ENCODE measurements around the gene ATP5MG. TPM values are rescaled to one million over a fixed set of nuclear protein-coding genes. Genes with fewer than 3 reads are reported as not detected.

ATP5MG gene
- total RNA-seq, 2 experiments from 2014 or later = 222 to 294 TPM

DNA sequence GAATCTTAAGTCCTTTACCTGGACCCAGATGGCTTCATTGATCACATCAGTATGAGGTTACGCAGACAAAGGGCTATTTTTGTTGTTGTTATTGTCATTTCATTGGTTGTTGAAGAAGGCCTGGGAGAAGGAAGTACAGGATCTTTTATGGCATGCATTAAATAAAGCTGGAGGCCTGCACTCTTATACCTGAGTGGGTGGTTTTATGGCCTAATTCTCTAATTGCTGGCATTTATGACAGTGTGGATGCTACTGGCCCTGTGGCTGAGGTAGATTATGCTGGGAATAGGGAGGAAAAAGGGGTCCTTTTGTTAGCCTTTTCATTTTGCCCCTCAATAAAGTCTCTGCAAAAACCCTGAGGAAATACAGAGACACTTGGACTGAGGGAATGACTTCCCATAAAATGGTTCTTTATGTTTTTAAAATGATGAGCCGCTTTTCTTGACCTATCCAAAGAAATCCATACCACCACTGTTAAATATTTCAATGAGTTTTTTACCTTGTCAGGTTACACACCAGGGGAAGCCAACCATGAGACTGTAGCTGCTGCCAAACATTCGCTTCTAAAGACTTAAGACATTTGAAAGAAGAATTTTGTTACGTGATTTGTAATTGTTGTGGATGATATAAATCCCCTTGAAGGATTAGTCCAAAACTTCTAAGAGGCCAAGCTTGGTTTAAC lies 41.6 kb downstream of the ATP5MG start:
- POLR2A ChIA-PET = interaction anchor here (1.1 to 2.6 kb wide), 3 partner anchors 9 to 17 kb away, joined by 3 to 10 read pairs (median 4); no protein-coding TSS in a partner anchor
- no peak for TF ChIP-seq CTCF (conservative IDR thresholded peaks at IDR 0.05; ENCODE audit: low read length)
- TF ChIP-seq EZH2phosphoT487 (IDR thresholded peaks at IDR 0.05; ENCODE audit: borderline replicate concordance, low read depth, low read length) = no peak
- no peaks in the 10 kb centered on the region for H3K9me2 ChIP-seq (ENCODE audit: insufficient read depth, low read length)
- no peak for DNase-seq (ENCODE audit: low spot score)
- no TSS peak for BruUV-seq (replicated peaks)
- peaks cover 87% of the 10 kb centered on the region for H3K36me3 ChIP-seq (ENCODE audit: insufficient read depth, low read length)
- H3K4me3 ChIP-seq (ENCODE audit: low read depth, low read length, poor library complexity, severe bottlenecking) = no peak overlapping the region
- peaks cover 79% of the 10 kb centered on the region for H4K20me1 ChIP-seq (ENCODE audit: insufficient read depth, low read length)
- CTCF ChIA-PET (ENCODE audit: unreplicated experiment) = no interaction called here
- peaks cover 98% of the 10 kb centered on the region for H3K79me2 ChIP-seq (ENCODE audit: insufficient read depth, low read depth, low read length)
- no peak overlapping the region for H3K27ac ChIP-seq (ENCODE audit: low read depth, low read length, poor library complexity, severe bottlenecking)
- peaks cover 36% of the 10 kb centered on the region for H3K4me1 ChIP-seq (ENCODE audit: insufficient read depth, low read length, poor library complexity, severe bottlenecking)
- H3K4me2 ChIP-seq (ENCODE audit: low read length) = no peak overlapping the region
- no peaks in the 10 kb centered on the region for H3K9me3 ChIP-seq (ENCODE audit: low read length)
- intact Hi-C loops (cut with micrococcal nuclease; ENCODE audit: unreplicated experiment) = no loop called here
- H2AFZ ChIP-seq (ENCODE audit: low read length) = no peak overlapping the region

DNA sequence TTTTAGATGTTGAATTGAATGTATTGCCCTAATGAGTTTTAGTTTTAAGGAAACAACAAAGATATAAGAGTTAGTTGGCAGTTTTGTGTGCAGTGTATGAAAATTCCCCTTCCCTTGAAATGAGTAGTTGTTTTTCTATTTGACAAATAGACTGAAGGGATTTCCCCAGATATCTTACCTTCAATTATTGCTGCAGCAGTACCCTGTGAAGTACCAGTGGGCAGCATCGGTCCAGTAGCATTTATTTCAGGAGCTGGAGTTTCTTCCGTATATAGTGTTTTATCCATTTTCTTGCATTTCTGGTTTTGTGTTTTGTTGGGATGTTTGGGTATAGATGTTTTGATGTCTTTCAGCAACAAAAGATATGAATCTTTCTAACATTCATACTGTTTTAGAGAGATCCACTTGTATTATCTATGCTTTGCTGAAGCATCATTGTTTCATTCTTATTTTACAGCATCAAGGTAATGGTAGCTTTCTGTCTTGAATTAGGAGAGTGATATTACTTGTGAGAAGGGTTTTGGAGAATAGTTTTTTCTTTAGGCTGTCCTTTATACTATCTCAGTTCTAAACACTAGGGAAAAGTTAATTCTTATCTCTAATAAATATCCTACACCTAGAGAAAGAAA lies 42.3 kb downstream of the ATP5MG start:
- Histone ChIP-seq H3K4me2 (ENCODE audit: low read length) (no peak overlapping the region), H3K36me3 (ENCODE audit: insufficient read depth, low read length) (peaks cover 94% of the 10 kb centered on the region), H3K27ac (ENCODE audit: low read depth, low read length, poor library complexity, severe bottlenecking) (no peak overlapping the region), H3K4me1 (ENCODE audit: insufficient read depth, low read length, poor library complexity, severe bottlenecking) (peaks cover 36% of the 10 kb centered on the region), H3K79me2 (ENCODE audit: insufficient read depth, low read depth, low read length) (peaks cover 98% of the 10 kb centered on the region), H3K4me3 (ENCODE audit: low read depth, low read length, poor library complexity, severe bottlenecking) (no peak overlapping the region), H3K9me2 (ENCODE audit: insufficient read depth, low read length) (no peaks in the 10 kb centered on the region), H3K9me3 (ENCODE audit: low read length) (no peaks in the 10 kb centered on the region), H2AFZ (ENCODE audit: low read length) (no peak overlapping the region), H4K20me1 (ENCODE audit: insufficient read depth, low read length) (peaks cover 78% of the 10 kb centered on the region)
- intact Hi-C loops (cut with micrococcal nuclease; ENCODE audit: unreplicated experiment) = no loop called here
- CTCF ChIA-PET (ENCODE audit: unreplicated experiment) = no interaction called here
- POLR2A ChIA-PET = interaction anchor here (0.8 to 2.6 kb wide), 4 partner anchors 8 to 32 kb away, joined by 4 to 10 read pairs (median 4); no protein-coding TSS in a partner anchor
- no TSS peak for BruUV-seq (replicated peaks)
- no peak for TF ChIP-seq CTCF (conservative IDR thresholded peaks at IDR 0.05; ENCODE audit: low read length)
- TF ChIP-seq EZH2phosphoT487 (IDR thresholded peaks at IDR 0.05; ENCODE audit: borderline replicate concordance, low read depth, low read length) = no peak
- DNase-seq (ENCODE audit: low spot score) = no peak

DNA sequence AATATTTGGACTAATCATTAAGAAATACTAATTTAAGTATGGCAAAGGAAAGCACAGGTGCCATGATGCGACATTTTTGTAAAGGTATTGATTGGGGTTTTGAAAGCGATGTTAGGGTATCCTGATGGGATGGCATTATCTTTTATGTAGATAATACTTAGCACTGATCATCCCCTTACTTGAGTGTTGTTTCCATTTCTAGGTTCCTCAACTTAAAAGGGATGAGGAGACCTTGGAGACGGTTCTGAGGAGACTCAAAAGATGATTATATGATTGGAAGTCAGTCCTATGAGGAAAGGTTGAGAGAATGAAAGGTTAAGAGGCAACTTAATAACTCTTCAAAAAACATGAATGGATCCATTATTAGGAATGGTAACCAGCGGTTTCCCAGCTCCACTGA lies 46.0 kb downstream of the ATP5MG start:
- POLR2A ChIA-PET = interaction anchor here (0.6 to 1.4 kb wide), 3 partner anchors 8 to 12 kb away, joined by 4 to 14 read pairs (median 6); no protein-coding TSS in a partner anchor
- no peak for DNase-seq (ENCODE audit: low spot score)
- Histone ChIP-seq H3K27ac (ENCODE audit: low read depth, low read length, poor library complexity, severe bottlenecking) (no peak overlapping the region), H3K4me2 (ENCODE audit: low read length) (no peak overlapping the region), H3K9me3 (ENCODE audit: low read length) (no peaks in the 10 kb centered on the region), H3K4me3 (ENCODE audit: low read depth, low read length, poor library complexity, severe bottlenecking) (no peak overlapping the region), H3K9me2 (ENCODE audit: insufficient read depth, low read length) (no peaks in the 10 kb centered on the region), H3K4me1 (ENCODE audit: insufficient read depth, low read length, poor library complexity, severe bottlenecking) (peaks cover 3% of the 10 kb centered on the region), H2AFZ (ENCODE audit: low read length) (no peak overlapping the region), H3K36me3 (ENCODE audit: insufficient read depth, low read length) (peaks cover 90% of the 10 kb centered on the region), H4K20me1 (ENCODE audit: insufficient read depth, low read length) (peaks cover 50% of the 10 kb centered on the region), H3K79me2 (ENCODE audit: insufficient read depth, low read depth, low read length) (peaks cover 96% of the 10 kb centered on the region)
- CTCF ChIA-PET (ENCODE audit: unreplicated experiment) = no interaction called here
- TF ChIP-seq EZH2phosphoT487 (IDR thresholded peaks at IDR 0.05; ENCODE audit: borderline replicate concordance, low read depth, low read length) (no peak), CTCF (conservative IDR thresholded peaks at IDR 0.05; ENCODE audit: low read length) (no peak)
- no TSS peak for BruUV-seq (replicated peaks)
- intact Hi-C loops (cut with micrococcal nuclease; ENCODE audit: unreplicated experiment) = no loop called here

Measured in OCI-LY7 (cell line).